ENCODE data around the gene KCNH1.

KCNH1 gene

GRCh38 chr1:210645582-210646257, 488.2 kb downstream of the KCNH1 start:
- H3K27me3 ChIP-seq (ENCODE audit: low read depth, low read length) = 0 out of 2 replicates have a peak, but pooled peaks cover 3% of the 10 kb centered on the region
- H3K4me2 ChIP-seq (ENCODE audit: low read length) = no peak overlapping the region
- H3K36me3 ChIP-seq (replicated peaks; ENCODE audit: low read depth, low read length) = no peaks in the 10 kb centered on the region
- H2AFZ ChIP-seq (ENCODE audit: low read depth, low read length) = no peak overlapping the region
- no peaks in the 10 kb centered on the region for H3K79me2 ChIP-seq (ENCODE audit: low read length)
- H3K4me3 ChIP-seq (ENCODE audit: low read length) = no peak overlapping the region
- TF ChIP-seq CTCF (IDR thresholded peaks at IDR 0.05; ENCODE audit: low read depth, low read length) (no peak), EZH2phosphoT487 (IDR thresholded peaks at IDR 0.05; ENCODE audit: low read depth) (no peak)
- H3K27ac ChIP-seq (ENCODE audit: low read length) = no peak overlapping the region
- H4K20me1 ChIP-seq (ENCODE audit: insufficient read depth, low read length) = no peaks in the 10 kb centered on the region
- no peaks in the 10 kb centered on the region for H3K4me1 ChIP-seq (ENCODE audit: low read length)
- no peak overlapping the region for H3K9ac ChIP-seq (ENCODE audit: low read length)
- no peaks in the 10 kb centered on the region for H3K9me3 ChIP-seq (ENCODE audit: insufficient read depth, low read length)

GRCh38 chr1:210641582-210641981, 492.4 kb downstream of the KCNH1 start:
- Histone ChIP-seq H3K4me1 (ENCODE audit: low read length) (no peaks in the 10 kb centered on the region), H4K20me1 (ENCODE audit: insufficient read depth, low read length) (no peaks in the 10 kb centered on the region), H2AFZ (ENCODE audit: low read depth, low read length) (no peak overlapping the region), H3K9ac (ENCODE audit: low read length) (no peak overlapping the region), H3K27me3 (ENCODE audit: low read depth, low read length) (0 out of 2 replicates have a peak, but pooled peaks cover 3% of the 10 kb centered on the region), H3K79me2 (ENCODE audit: low read length) (no peaks in the 10 kb centered on the region), H3K36me3 (replicated peaks; ENCODE audit: low read depth, low read length) (no peaks in the 10 kb centered on the region), H3K9me3 (ENCODE audit: insufficient read depth, low read length) (no peaks in the 10 kb centered on the region), H3K27ac (ENCODE audit: low read length) (no peak overlapping the region), H3K4me3 (ENCODE audit: low read length) (no peak overlapping the region), H3K4me2 (ENCODE audit: low read length) (no peak overlapping the region)
- no peak for TF ChIP-seq CTCF (IDR thresholded peaks at IDR 0.05; ENCODE audit: low read depth, low read length)
- no peak for TF ChIP-seq EZH2phosphoT487 (IDR thresholded peaks at IDR 0.05; ENCODE audit: low read depth)

GRCh38 chr1:210635108-210635507, 498.8 kb downstream of the KCNH1 start:
- Histone ChIP-seq H3K27me3 (ENCODE audit: low read depth, low read length) (no peaks in the 10 kb centered on the region), H4K20me1 (ENCODE audit: insufficient read depth, low read length) (no peaks in the 10 kb centered on the region), H2AFZ (ENCODE audit: low read depth, low read length) (no peak overlapping the region), H3K9ac (ENCODE audit: low read length) (no peak overlapping the region), H3K4me1 (ENCODE audit: low read length) (no peaks in the 10 kb centered on the region), H3K9me3 (ENCODE audit: insufficient read depth, low read length) (no peaks in the 10 kb centered on the region), H3K4me2 (ENCODE audit: low read length) (no peak overlapping the region), H3K4me3 (ENCODE audit: low read length) (no peak overlapping the region), H3K27ac (ENCODE audit: low read length) (no peak overlapping the region), H3K36me3 (replicated peaks; ENCODE audit: low read depth, low read length) (no peaks in the 10 kb centered on the region), H3K79me2 (ENCODE audit: low read length) (no peaks in the 10 kb centered on the region)
- TF ChIP-seq CTCF (IDR thresholded peaks at IDR 0.05; ENCODE audit: low read depth, low read length) (no peak), EZH2phosphoT487 (IDR thresholded peaks at IDR 0.05; ENCODE audit: low read depth) (no peak)

GRCh38 chr1:210633636-210634035, 500.3 kb downstream of the KCNH1 start:
- no peaks in the 10 kb centered on the region for H3K4me1 ChIP-seq (ENCODE audit: low read length)
- no peaks in the 10 kb centered on the region for H4K20me1 ChIP-seq (ENCODE audit: insufficient read depth, low read length)
- no peaks in the 10 kb centered on the region for H3K27me3 ChIP-seq (ENCODE audit: low read depth, low read length)
- no peaks in the 10 kb centered on the region for H3K36me3 ChIP-seq (replicated peaks; ENCODE audit: low read depth, low read length)
- H2AFZ ChIP-seq (ENCODE audit: low read depth, low read length) = no peak overlapping the region
- H3K4me3 ChIP-seq (ENCODE audit: low read length) = no peak overlapping the region
- H3K9ac ChIP-seq (ENCODE audit: low read length) = no peak overlapping the region
- H3K9me3 ChIP-seq (ENCODE audit: insufficient read depth, low read length) = no peaks in the 10 kb centered on the region
- no peak overlapping the region for H3K4me2 ChIP-seq (ENCODE audit: low read length)
- H3K79me2 ChIP-seq (ENCODE audit: low read length) = no peaks in the 10 kb centered on the region
- no peak overlapping the region for H3K27ac ChIP-seq (ENCODE audit: low read length)
- no peak for TF ChIP-seq EZH2phosphoT487 (IDR thresholded peaks at IDR 0.05; ENCODE audit: low read depth)
- no peak for TF ChIP-seq CTCF (IDR thresholded peaks at IDR 0.05; ENCODE audit: low read depth, low read length)

All from OCI-LY3 (cell line).